DND-41 (cell line): ENCODE results near the gene GPHN.

ENCODE experiments used
- EZH2 ChIP-seq: IDR thresholded peaks from 3 replicates; pipeline ENCODE4 v1.6.1; 2012; ENCODE audit warnings: borderline replicate concordance, low read depth, mild to moderate bottlenecking, moderate library complexity, low read length, inconsistent platforms; ENCODE audit not compliant: severe bottlenecking
- TF ChIP-seq, protein P1 (sequence below): IDR thresholded peaks from 2 replicates; pipeline ENCODE4 v1.5.1; 2012; ENCODE audit warnings: borderline replicate concordance, low read length, moderate library complexity, mild to moderate bottlenecking; ENCODE audit not compliant: poor library complexity, severe bottlenecking; ENCODE audit errors: extremely low read depth

- TF ChIP-seq, protein P1, sequence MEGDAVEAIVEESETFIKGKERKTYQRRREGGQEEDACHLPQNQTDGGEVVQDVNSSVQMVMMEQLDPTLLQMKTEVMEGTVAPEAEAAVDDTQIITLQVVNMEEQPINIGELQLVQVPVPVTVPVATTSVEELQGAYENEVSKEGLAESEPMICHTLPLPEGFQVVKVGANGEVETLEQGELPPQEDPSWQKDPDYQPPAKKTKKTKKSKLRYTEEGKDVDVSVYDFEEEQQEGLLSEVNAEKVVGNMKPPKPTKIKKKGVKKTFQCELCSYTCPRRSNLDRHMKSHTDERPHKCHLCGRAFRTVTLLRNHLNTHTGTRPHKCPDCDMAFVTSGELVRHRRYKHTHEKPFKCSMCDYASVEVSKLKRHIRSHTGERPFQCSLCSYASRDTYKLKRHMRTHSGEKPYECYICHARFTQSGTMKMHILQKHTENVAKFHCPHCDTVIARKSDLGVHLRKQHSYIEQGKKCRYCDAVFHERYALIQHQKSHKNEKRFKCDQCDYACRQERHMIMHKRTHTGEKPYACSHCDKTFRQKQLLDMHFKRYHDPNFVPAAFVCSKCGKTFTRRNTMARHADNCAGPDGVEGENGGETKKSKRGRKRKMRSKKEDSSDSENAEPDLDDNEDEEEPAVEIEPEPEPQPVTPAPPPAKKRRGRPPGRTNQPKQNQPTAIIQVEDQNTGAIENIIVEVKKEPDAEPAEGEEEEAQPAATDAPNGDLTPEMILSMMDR = no peak
- no peak for TF ChIP-seq EZH2
Measured at GRCh38 chr14:67186172-67186768, 678.3 kb downstream of the GPHN start.
